Gastroesophageal sphincter (tissue), 4 donors: ENCODE results near the gene SLC6A8. TPM values are rescaled to one million over a fixed set of nuclear protein-coding genes. Genes with fewer than 3 reads are reported as not detected.
"Not testable (repeated sequence)": the region's sequence is repeated elsewhere in the genome, so short reads cannot be mapped to it uniquely, and the experiment has no call there.

ENCODE experiments used
- ATAC-seq: fragments of 150-250 bp; one replicate; pipeline ENCODE4 v1.9.1; 2016; ENCODE audit warnings: mild to moderate bottlenecking, moderate library complexity
- H3K27ac ChIP-seq, 4 donors: fragments of 200-600 bp; sonication (generic) in 3 of 4; 1 replicate in 3 of 4; 2 replicates in 1 of 4; pipeline ENCODE4 v1.5.1; 2016 to 2019
- H3K27me3 ChIP-seq: fragments of 200-600 bp; sonication (generic); one replicate; pipeline ENCODE4 v1.5.1; 2019
- H3K36me3 ChIP-seq, 2 donors: fragments of 200-600 bp; sonication (generic); one replicate each; pipeline ENCODE4 v1.5.1; 2019; ENCODE audit warnings: control low read depth in 1 of 2
- H3K4me1 ChIP-seq, 3 donors: fragments of 200-600 bp; sonication (generic); 1 replicate in 2 of 3; 2 replicates in 1 of 3; pipeline ENCODE4 v1.5.1; 2016 to 2019; ENCODE audit warnings: control low read depth in 2 of 3
- H3K4me3 ChIP-seq, 2 donors: fragments of 200-600 bp; sonication (generic); one replicate each; pipeline ENCODE4 v1.5.1; 2019; ENCODE audit warnings: mild to moderate bottlenecking in 1 of 2, moderate library complexity in 1 of 2
- H3K9me3 ChIP-seq, 3 donors: fragments of 200-600 bp; sonication (generic); one replicate each; pipeline ENCODE4 v1.5.1; 2017 to 2019; ENCODE audit warnings: control low read depth in 2 of 3
- CTCF ChIP-seq, 4 experiments: fragments of 200-600 bp in 2 of 4; fragments of 450-650 bp in 2 of 4; sonication (generic) in 1 of 4; IDR thresholded peaks; one replicate each; pipeline ENCODE4 v1.5.1; 2017 to 2019; ENCODE audit warnings: antibody characterized with exemption in 4 of 4, mild to moderate bottlenecking in 2 of 4, moderate library complexity in 2 of 4
- EP300 ChIP-seq: sonication (generic); formaldehyde crosslinking; IDR thresholded peaks from one replicate; pipeline ENCODE4 v1.6.1; 2017; ENCODE audit warnings: antibody characterized with exemption, mild to moderate bottlenecking
- POLR2A ChIP-seq, 2 donors: fragments of 450-650 bp; IDR thresholded peaks; one replicate each; pipeline ENCODE4 v1.6.1; 2017; ENCODE audit warnings: antibody characterized with exemption in 2 of 2, mild to moderate bottlenecking in 2 of 2, moderate library complexity in 1 of 2
- POLR2AphosphoS5 ChIP-seq: sonication (generic); formaldehyde crosslinking; IDR thresholded peaks from one replicate; pipeline ENCODE4 v1.6.1; 2017; ENCODE audit warnings: antibody characterized with exemption
- WGBS, 2 donors: methylation state at CpG; one replicate each; pipeline ENCODE4 v1.1.5; 2018; ENCODE audit warnings: low coverage in 1 of 2; 5-methylcytosine and 5-hydroxymethylcytosine counted together
- total RNA-seq, 4 donors: library from RNA; depleted of rRNA; stranded (reverse); fragments of >200 nt; gene quantifications; one replicate each; pipeline ENCODE4 v1.1.0, GENCODE V29; 2016

Gene SLC6A8
- total RNA-seq, 4 donors from 2014 or later, result 25.3 to 86.6 (median 37.9) TPM

GRCh38 chrX:153705403-153706060, 17.8 kb downstream of the SLC6A8 start:
- WGBS, 2 donors, result 64% methylated on average over 9 of the region's 18 CpGs; no CpG with 5 or more reads in 1 of the 2 donors
- peak in 1 of 4 experiments; percentile 17 for TF ChIP-seq CTCF (IDR thresholded peaks at IDR 0.05)
- ATAC-seq, H3K9me3 ChIP-seq, H3K4me3 ChIP-seq, H3K27me3 ChIP-seq: not testable (repeated sequence)
- peak overlapping the region; percentile 26 to 68 (median 61) for H3K27ac ChIP-seq
- H3K4me1 ChIP-seq, result peaks cover 0 to 60% (median 3%) of the 10 kb centered on the region in 3 donors
- H3K36me3 ChIP-seq, result peaks cover 0 to 45% of the 10 kb centered on the region in 2 donors

GRCh38 chrX:153706799-153707198, 19.1 kb downstream of the SLC6A8 start:
- H3K4me1 ChIP-seq, result peaks cover 0 to 58% (median 3%) of the 10 kb centered on the region in 3 donors
- ATAC-seq, result no peak
- WGBS, 2 donors, result 80% methylated on average over 1 of the region's 9 CpGs; no CpG with 5 or more reads in 1 of the 2 donors

GRCh38 chrX:153707406-153707805, 19.7 kb downstream of the SLC6A8 start:
- no CpG with 5 or more reads among the region's 6 CpGs for WGBS, 2 donors
- H3K36me3 ChIP-seq, result peaks cover 0 to 36% of the 10 kb centered on the region in 2 donors
- TF ChIP-seq POLR2A (IDR thresholded peaks at IDR 0.05), result no peak
- no peak overlapping the region for H3K4me3 ChIP-seq
- no peaks in the 10 kb centered on the region for H3K9me3 ChIP-seq
- no peaks in the 10 kb centered on the region for H3K27me3 ChIP-seq
- no peak overlapping the region for H3K27ac ChIP-seq
- peaks cover 0 to 52% (median 3%) of the 10 kb centered on the region in 3 donors for H3K4me1 ChIP-seq
- ATAC-seq, result no peak

More at GRCh38 chrX:153706799-153707198, 19.1 kb downstream of the SLC6A8 start:
- Histone ChIP-seq H3K36me3 (peaks cover 0 to 42% of the 10 kb centered on the region in 2 donors), H3K27me3 (no peaks in the 10 kb centered on the region), H3K27ac (no peak overlapping the region), H3K9me3 (no peaks in the 10 kb centered on the region), H3K4me3 (no peak overlapping the region)
- TF ChIP-seq CTCF (IDR thresholded peaks at IDR 0.05), result no peak
- no peak for TF ChIP-seq EP300
- TF ChIP-seq POLR2AphosphoS5, result no peak
- no peak for TF ChIP-seq POLR2A (IDR thresholded peaks at IDR 0.05)

- TF ChIP-seq POLR2AphosphoS5 (peak; percentile 6), EP300 (no peak), POLR2A (IDR thresholded peaks at IDR 0.05) (no peak), CTCF (IDR thresholded peaks at IDR 0.05) (peak in 3 of 4 experiments; percentile 70 to 78 (median 76))
- H3K27ac ChIP-seq, result peak overlapping the region in 1 of 4 donors; percentile 17
- WGBS, 2 donors, result no CpG with 5 or more reads among the region's 13 CpGs
Observed at GRCh38 chrX:153708415-153708814, 20.7 kb downstream of the SLC6A8 start.

GRCh38 chrX:153709726-153710674, 22.3 kb downstream of the SLC6A8 start:
- WGBS, 2 donors, result 92% methylated on average over 5 of the region's 27 CpGs; no CpG with 5 or more reads in 1 of the 2 donors
- no peak for ATAC-seq
- no peak for TF ChIP-seq POLR2AphosphoS5
- no peak for TF ChIP-seq POLR2A (IDR thresholded peaks at IDR 0.05)
- TF ChIP-seq CTCF (IDR thresholded peaks at IDR 0.05), result no peak
- no peak for TF ChIP-seq EP300

More at GRCh38 chrX:153708415-153708814, 20.7 kb downstream of the SLC6A8 start:
- H3K27me3 ChIP-seq, result no peaks in the 10 kb centered on the region
- no peak overlapping the region for H3K4me3 ChIP-seq
- H3K36me3 ChIP-seq, result peaks cover 0 to 36% of the 10 kb centered on the region in 2 donors
- peak; percentile 83 for ATAC-seq
- no peaks in the 10 kb centered on the region for H3K9me3 ChIP-seq
- peaks cover 0 to 42% (median 0%) of the 10 kb centered on the region in 3 donors for H3K4me1 ChIP-seq

More at GRCh38 chrX:153709726-153710674, 22.3 kb downstream of the SLC6A8 start:
- Histone ChIP-seq H3K27me3 (no peaks in the 10 kb centered on the region), H3K36me3 (peaks cover 0 to 47% of the 10 kb centered on the region in 2 donors), H3K4me3 (no peak overlapping the region), H3K27ac (no peak overlapping the region), H3K4me1 (peaks cover 0 to 26% (median 0%) of the 10 kb centered on the region in 3 donors), H3K9me3 (no peaks in the 10 kb centered on the region)
